Activated effector memory CD4-positive, alpha-beta T cell treated with anti-CD3 and anti-CD28 coated beads, Interleukin-2, amount 50 U/mL, for 16 hours (primary cell): Measurements from ENCODE around the gene BATF.
"Not testable (repeated sequence)": the region's sequence is repeated elsewhere in the genome, so short reads cannot be mapped to it uniquely, and the experiment has no call there.

ENCODE experiments used
- DNase-seq: peaks from one replicate; pipeline ENCODE4 v3.0.0-alpha.2; 2020

The BATF gene, protein sequence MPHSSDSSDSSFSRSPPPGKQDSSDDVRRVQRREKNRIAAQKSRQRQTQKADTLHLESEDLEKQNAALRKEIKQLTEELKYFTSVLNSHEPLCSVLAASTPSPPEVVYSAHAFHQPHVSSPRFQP

DNA sequence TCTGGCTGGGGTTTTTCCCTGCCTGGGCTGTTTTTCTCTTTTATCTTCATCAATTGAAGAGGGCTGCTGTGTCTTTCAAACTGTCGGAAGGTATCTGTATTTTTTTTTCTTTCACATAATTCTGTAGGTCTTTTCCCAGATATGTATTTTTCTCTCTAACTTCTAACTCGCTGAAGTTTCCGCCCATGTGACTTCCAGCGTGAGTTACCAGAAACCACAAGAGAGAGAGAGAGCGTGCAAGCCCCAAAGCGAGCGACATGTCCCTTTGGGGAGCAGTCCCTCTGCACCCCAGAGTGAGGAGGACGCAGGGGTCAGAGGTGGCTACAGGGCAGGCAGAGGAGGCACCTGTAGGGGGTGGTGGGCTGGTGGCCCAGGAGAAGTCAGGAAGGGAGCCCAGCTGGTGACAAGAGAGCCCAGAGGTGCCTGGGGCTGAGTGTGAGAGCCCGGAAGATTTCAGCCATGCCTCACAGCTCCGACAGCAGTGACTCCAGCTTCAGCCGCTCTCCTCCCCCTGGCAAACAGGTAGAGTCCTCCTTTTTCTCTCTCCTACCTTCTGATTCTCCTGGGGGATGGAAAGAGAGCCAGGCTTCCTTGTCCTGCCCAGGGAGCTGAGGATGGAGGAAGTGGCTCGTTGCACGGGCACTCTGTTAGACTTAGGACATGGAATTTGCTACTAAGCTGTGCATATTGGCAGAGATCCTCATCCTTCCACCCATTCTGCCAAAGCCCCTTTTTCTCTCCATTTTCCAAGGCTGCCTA, at the start of gene BATF:
BATF (plus strand) TSS at position 246 of the 759 bp plus-strand sequence; CDS start at position 460, 214 bp downstream.
- DNase-seq = peak; percentile 92

DNA sequence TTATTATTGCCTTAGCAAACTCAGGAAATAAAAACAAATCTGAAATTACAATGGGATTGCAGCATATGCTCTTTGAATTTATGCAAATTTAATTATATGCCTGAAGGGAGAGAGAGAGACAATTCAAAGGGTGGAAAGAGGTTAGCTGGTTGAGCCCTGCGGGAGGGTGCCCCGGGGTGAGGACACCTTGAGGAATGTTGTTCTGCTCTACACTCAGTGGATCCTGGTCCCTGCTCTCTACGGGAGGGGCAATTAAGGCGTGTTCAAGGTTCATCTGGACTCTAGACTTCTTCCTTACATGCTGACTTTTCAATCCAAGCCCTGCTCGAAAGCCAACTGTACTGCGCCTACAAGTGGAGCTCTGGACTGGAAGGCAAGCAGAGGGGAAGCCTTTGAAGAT, 48.1 kb upstream of the BATF start:
- DNase-seq = not testable (repeated sequence)

DNA sequence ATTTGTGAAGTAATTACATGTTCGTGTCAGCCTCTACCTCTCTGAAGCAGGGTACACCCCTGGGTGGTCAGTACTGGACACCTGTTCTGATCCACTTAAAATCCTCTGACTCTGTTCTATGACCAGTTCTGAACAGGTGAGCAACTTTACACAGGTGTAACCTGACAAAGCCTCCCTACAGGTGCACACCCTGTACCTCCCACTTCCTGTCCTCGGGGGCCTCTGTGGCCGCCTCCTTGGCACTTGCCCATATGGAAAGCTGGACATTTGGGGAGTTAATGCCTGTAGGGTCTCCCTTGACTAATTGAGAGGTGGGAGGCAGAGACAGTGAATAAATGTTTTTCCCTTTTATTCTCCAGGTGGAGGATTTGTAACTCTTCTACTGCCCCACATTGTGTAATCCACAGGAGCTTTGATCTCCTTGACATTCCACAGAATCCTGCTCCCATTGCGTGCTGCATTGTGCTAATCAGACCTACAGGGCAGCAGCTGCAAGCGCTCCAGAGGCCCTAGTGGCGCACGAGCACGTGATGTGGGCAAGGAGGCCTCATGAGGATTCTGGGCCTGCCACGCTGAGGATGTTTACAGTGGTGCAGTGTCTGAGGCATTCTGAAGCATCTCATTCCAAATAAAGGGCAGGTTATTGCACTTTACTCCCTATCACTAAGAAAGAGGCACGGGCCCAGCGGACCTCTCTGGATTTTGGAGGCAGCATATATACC, 45.8 kb upstream of the BATF start:
- no peak for DNase-seq

DNA sequence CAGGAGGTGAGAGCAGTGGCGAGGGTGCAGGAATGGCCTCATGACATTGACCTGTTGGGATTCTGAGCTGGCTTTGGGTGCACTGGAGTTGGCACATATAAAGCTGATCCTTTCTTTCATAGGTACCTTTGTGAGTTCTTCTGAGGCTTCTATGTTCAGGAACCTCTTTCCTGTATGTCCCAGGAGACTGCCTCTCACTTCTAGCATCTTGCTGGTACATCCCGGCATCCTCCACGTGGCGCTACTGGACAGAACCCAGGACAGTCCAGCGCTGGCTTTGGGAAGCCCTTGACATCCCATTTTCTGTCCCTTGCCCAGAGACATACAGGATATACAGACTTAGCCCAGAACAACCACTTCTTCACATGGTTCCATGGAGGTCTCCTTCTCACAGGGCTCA, 44.4 kb upstream of the BATF start:
- DNase-seq = peak; percentile 36

DNA sequence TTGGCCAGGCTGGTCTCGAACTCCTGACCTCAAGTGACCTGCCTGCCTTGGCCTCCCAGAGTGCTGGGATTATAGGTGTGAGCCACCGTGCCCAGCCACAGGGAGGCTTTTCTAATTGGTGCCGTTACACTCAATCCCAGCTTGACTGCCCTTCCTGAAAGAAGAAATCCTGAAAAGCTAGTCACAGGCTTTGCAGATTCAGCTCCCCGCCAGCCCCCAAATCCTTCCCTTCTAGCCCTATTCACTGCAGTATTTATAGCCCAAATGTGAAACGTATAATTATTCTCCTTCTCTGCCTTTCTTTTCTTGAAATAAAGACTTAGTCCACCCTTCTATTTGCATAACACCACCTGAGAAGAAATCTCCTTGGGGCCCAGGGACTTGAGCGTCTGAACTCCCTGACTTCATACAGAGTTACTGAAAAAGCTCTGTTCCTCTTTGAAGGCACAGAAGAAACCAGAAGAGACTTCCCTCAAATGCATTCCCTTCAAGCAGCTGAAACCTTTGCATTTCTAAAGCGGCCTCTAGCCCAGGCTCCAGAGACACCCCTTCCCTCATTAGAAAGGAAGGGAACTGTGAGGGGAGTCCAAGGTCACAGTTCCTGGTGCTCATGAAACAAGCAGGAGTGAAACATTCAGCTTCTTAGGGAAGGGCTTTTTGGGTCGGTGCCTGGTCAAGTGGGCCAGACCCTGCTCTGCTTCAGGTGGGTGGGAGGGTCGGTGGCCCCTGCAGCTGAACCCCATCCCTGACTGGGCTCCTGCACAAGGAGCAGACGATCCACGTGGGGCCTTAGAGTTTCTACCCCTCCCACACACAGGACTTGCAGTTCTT, 42.3 kb upstream of the BATF start:
- peak; percentile 31 for DNase-seq

DNA sequence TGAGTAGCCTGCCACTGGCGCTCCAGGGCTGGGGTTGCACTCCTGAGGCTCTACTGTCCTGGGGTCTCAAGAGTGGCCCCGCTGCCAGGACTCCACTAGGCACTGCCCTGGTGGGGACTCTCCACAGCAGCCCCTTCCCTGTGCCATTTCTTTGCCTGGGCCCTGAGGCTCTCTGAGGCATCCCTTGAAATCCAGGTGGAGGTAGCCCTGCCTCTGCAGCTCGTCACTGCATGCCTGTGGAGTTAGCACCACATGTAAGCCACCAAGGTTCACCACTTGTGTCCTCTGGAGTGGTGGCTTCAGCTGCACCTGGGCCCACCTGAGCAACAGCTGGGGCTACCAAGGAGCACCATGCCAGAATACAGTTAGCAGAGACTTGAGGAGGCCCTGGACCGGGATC, 39.9 kb upstream of the BATF start:
- no peak for DNase-seq

- no peak for DNase-seq
Measured at GRCh38 chr14:75484711-75485429, 37.4 kb upstream of the BATF start.

GRCh38 chr14:75486318-75486717, 36.0 kb upstream of the BATF start:
- DNase-seq = no peak

- DNase-seq = no peak
Measured at GRCh38 chr14:75487155-75487671, 35.1 kb upstream of the BATF start.

DNA sequence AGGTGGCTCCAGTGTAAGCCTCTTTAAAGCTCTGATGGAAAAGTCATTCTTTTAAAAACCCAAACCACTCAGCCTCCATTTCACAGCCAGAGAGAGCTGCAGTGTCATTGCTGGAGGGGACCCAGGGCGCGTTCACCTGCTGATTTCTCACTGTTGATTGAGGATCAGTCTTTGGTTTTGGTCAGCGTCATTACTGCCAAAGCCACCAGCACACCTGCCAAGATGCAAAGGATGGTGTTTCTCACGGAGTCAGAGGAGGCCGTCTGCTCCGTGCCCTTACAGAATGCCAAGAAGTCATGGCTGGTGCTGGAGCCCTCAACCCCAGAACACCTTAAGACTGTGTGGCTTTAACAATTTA, 32.8 kb upstream of the BATF start:
- DNase-seq = no peak

DNA sequence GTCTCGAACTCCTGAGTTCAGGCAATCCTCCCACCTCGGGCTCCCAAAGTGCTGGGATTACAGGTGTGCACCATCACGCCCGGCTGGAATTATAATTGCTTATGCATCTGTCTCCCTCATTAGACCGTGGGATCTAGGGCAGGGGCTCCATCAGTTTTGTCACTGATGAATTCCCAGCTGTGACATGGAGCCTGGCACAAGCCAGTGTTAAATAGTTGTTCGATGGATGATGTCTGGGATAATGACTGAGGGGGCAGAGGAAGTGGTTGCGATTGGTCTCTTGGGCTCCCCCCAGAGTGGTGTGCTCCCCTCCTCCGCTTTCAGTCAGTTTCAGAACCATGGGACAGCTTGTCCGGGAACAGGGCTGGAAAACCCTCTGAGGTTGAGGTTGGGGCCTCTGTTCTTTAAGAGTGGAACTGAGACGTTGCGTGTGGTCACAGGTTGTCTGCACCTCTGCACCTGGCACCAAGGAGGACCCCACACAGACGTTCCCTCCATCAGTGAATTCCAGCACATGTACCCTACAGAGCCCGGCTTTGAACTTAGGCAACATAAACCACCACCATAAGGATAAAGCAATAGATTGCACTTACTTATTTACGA, 30.8 kb upstream of the BATF start:
- no peak for DNase-seq

- DNase-seq = no peak
Measured at GRCh38 chr14:75492832-75493591, 29.3 kb upstream of the BATF start.

- DNase-seq = no peak
Measured at GRCh38 chr14:75493592-75494087, 28.6 kb upstream of the BATF start.

DNA sequence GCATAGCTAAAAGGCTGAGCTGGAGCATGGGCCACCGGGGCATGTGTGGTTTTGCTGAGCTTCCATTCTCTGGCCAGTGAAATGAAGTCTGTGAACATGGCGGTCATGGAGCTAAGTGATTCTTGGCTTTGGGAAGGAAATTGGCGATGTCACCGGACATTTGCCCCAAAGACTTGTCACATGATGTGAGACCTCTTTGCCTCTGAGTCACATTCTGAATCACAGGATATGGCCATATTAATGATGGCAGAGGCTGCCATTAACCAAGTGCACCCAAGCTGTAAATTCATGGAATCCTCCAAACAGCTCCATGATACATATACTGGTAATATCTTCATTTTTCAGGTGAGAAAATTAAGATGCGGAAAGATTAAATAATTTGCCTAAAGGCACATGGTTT, 27.4 kb upstream of the BATF start:
- DNase-seq = no peak

GRCh38 chr14:75495399-75495798, 26.9 kb upstream of the BATF start:
- DNase-seq = no peak

DNA sequence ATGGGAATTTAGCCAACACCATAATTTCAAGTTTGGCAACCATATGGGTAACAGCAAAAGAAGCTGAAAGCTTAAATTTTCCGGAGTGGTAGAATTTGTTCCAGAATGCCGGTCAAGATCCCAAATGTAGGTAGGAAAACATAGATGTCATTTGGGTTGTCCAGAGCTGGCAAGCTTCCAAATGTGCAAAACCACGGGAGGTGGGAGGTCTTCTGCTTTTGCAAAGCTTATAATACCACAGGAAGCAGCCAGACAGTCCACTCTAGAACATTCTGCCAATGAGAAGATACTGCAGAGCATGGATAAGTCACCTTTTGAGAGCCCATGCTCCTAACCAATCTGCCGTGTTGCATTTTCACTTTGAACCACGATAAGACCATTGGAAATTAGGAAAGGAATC, 26.4 kb upstream of the BATF start:
- DNase-seq = no peak

- no peak for DNase-seq
Measured at GRCh38 chr14:75496755-75497154, 25.5 kb upstream of the BATF start.

- peak; percentile 72 for DNase-seq
Measured at GRCh38 chr14:75497191-75497590, 25.1 kb upstream of the BATF start.

GRCh38 chr14:75497701-75498100, 24.6 kb upstream of the BATF start:
- DNase-seq = no peak

- DNase-seq = no peak
Measured at GRCh38 chr14:75499084-75499875, 23.0 kb upstream of the BATF start.
